Aorta (tissue), 5 donors: ENCODE data around the gene PURA. TPM values are rescaled to one million over a fixed set of nuclear protein-coding genes. Genes with fewer than 3 reads are reported as not detected.

Source experiments
- ATAC-seq: fragments of 200-7000 bp; cut with Tn5 transposase; one replicate; pipeline ENCODE4 v1.9.1; 2022; ENCODE audit warnings: moderate library complexity; ENCODE audit not compliant: low FRiP score
- DNase-seq, 2 donors: peaks; one replicate each; pipeline ENCODE4 v3.0.0-alpha.2; 2020
- H3K27ac ChIP-seq, 2 donors: one replicate each; pipeline ENCODE4 v1.5.1; 2013; ENCODE audit warnings: low read length in 2 of 2, mild to moderate bottlenecking in 2 of 2, moderate library complexity in 2 of 2, control low read depth in 1 of 2, inconsistent platforms in 1 of 2, low read depth in 1 of 2
- H3K27me3 ChIP-seq, 2 donors: one replicate each; pipeline ENCODE4 v1.6.1; 2013; ENCODE audit warnings: control low read depth in 1 of 2, low read length in 1 of 2, mild to moderate bottlenecking in 1 of 2, moderate library complexity in 1 of 2; ENCODE audit not compliant: insufficient read depth in 2 of 2, control insufficient read depth in 1 of 2
- H3K36me3 ChIP-seq, 2 donors: one replicate each; pipeline ENCODE4 v1.6.1; 2013; ENCODE audit warnings: control low read depth in 1 of 2, low read length in 1 of 2, mild to moderate bottlenecking in 1 of 2; ENCODE audit not compliant: insufficient read depth in 2 of 2, control insufficient read depth in 1 of 2
- H3K4me1 ChIP-seq, 2 donors: one replicate each; pipeline ENCODE4 v1.6.1; 2013; ENCODE audit warnings: low read length in 2 of 2, control low read depth in 1 of 2, mild to moderate bottlenecking in 1 of 2, moderate library complexity in 1 of 2; ENCODE audit not compliant: insufficient read depth in 2 of 2, control insufficient read depth in 1 of 2
- H3K4me3 ChIP-seq, 2 donors: one replicate each; pipeline ENCODE4 v1.5.1; 2013; ENCODE audit warnings: low read length in 2 of 2, control low read depth in 1 of 2, mild to moderate bottlenecking in 1 of 2
- H3K9me3 ChIP-seq: one replicate; pipeline ENCODE4 v1.6.1; 2013; ENCODE audit warnings: mild to moderate bottlenecking, low read length; ENCODE audit not compliant: control insufficient read depth
- WGBS, 2 donors: extraction: QIAGEN DNeasy Blood & Tissue Kit; methylation state at CpG; one replicate each; pipeline ENCODE4 v1.1.7; 2013; 5-methylcytosine and 5-hydroxymethylcytosine counted together
- intact Hi-C, 2 donors: fragments of 100-400 bp; cut with DNase I; formaldehyde crosslinking; loops; one replicate each; pipeline versions ENCODE4 v1.14.2 to v1.15.0; 2022
- polyA plus RNA-seq, 2 donors: library from polyadenylated mRNA; stranded (reverse); fragments of 200-250 nt; gene quantifications; one replicate each; pipeline ENCODE4 v1.2.3, GENCODE V29; 2013
- total RNA-seq, 2 donors: library from RNA; stranded (reverse); fragmentation: NEBNext Ultra II Directional; extraction: Animal tissue kit (Norgen Biotek cat#: 25700); gene quantifications; one replicate each; pipeline ENCODE4 v1.2.1, GENCODE V29; 2021
- donor health status: healthy with polysubstance abuse.
- donor health status: Bipolar disorder and iron deficiency.
- donor health status: DM: no; HTN: no; CAD: no.
- donor health status: DM: no; HTN: no; CAD: no.
- donor health status: DM: yes; HTN: yes; CAD: no.

The PURA gene
- total and polyA plus RNA-seq, 4 donors, result 5.2 to 50.0 (median 30.1) TPM

GRCh38 chr5:140090251-140090650 is 23.7 kb upstream of the PURA start:
- Histone ChIP-seq H3K27ac (no peak overlapping the region), H3K36me3 (no peaks in the 10 kb centered on the region), H3K9me3 (peaks cover 3% of the 10 kb centered on the region), H3K4me3 (no peak overlapping the region), H3K27me3 (no peaks in the 10 kb centered on the region), H3K4me1 (no peaks in the 10 kb centered on the region)
- intact Hi-C loops, result no loop called here
- ATAC-seq (no peak), DNase-seq (no peak)
- WGBS, 2 donors, result 78 to 89% methylated on average over 1 of the region's 1 CpG

- H3K27ac ChIP-seq, result no peak overlapping the region
- no peaks in the 10 kb centered on the region for H3K36me3 ChIP-seq
- peaks cover 3% of the 10 kb centered on the region for H3K9me3 ChIP-seq
- H3K27me3 ChIP-seq, result no peaks in the 10 kb centered on the region
- no peaks in the 10 kb centered on the region for H3K4me1 ChIP-seq
- WGBS, 2 donors, result 49 to 52% methylated on average over 1 of the region's 1 CpG
- H3K4me3 ChIP-seq, result no peak overlapping the region
- ATAC-seq, result no peak
- no peak for DNase-seq
- intact Hi-C loops, result no loop called here
These were observed 20.7 kb upstream of the PURA start for GRCh38 chr5:140093179-140093578.

- intact Hi-C loops, result no loop called here
These were observed 20.0 kb upstream of the PURA start for GRCh38 chr5:140093866-140094265.

GRCh38 chr5:140094889-140095288 is 19.0 kb upstream of the PURA start:
- DNase-seq, result no peak
- Histone ChIP-seq H3K27me3 (no peaks in the 10 kb centered on the region), H3K4me1 (no peaks in the 10 kb centered on the region), H3K4me3 (no peak overlapping the region), H3K36me3 (no peaks in the 10 kb centered on the region), H3K9me3 (peaks cover 2% of the 10 kb centered on the region), H3K27ac (no peak overlapping the region)
- ATAC-seq, result no peak
- intact Hi-C loops, result no loop called here

More at GRCh38 chr5:140093866-140094265, 20.0 kb upstream of the PURA start:
- Histone ChIP-seq H3K9me3 (peaks cover 3% of the 10 kb centered on the region), H3K27me3 (no peaks in the 10 kb centered on the region), H3K4me3 (no peak overlapping the region), H3K4me1 (no peaks in the 10 kb centered on the region), H3K27ac (no peak overlapping the region), H3K36me3 (no peaks in the 10 kb centered on the region)
- DNase-seq (no peak), ATAC-seq (no peak)
- 76 to 78% methylated on average over 1 of the region's 1 CpG for WGBS, 2 donors

GRCh38 chr5:140101179-140101578 is 12.7 kb upstream of the PURA start:
- Histone ChIP-seq H3K36me3 (no peaks in the 10 kb centered on the region), H3K27me3 (no peaks in the 10 kb centered on the region), H3K4me1 (no peaks in the 10 kb centered on the region), H3K27ac (no peak overlapping the region), H3K9me3 (no peaks in the 10 kb centered on the region), H3K4me3 (no peak overlapping the region)
- intact Hi-C loops, result no loop called here
- no peak for DNase-seq
- no peak for ATAC-seq
- WGBS, 2 donors, result 88 to 96% methylated on average over 1 of the region's 1 CpG

GRCh38 chr5:140103154-140103553 is 10.8 kb upstream of the PURA start:
- H3K4me3 ChIP-seq, result no peak overlapping the region
- no peaks in the 10 kb centered on the region for H3K27me3 ChIP-seq
- DNase-seq (no peak), ATAC-seq (no peak)
- no peak overlapping the region for H3K27ac ChIP-seq
- 65 to 68% methylated on average over 1 of the region's 1 CpG for WGBS, 2 donors
- H3K4me1 ChIP-seq, result no peaks in the 10 kb centered on the region
- H3K36me3 ChIP-seq, result no peaks in the 10 kb centered on the region
- H3K9me3 ChIP-seq, result no peaks in the 10 kb centered on the region
- intact Hi-C loops, result no loop called here

GRCh38 chr5:140104100-140104499 is 9.8 kb upstream of the PURA start:
- Histone ChIP-seq H3K27ac (no peak overlapping the region), H3K36me3 (no peaks in the 10 kb centered on the region), H3K9me3 (no peaks in the 10 kb centered on the region), H3K4me1 (no peaks in the 10 kb centered on the region), H3K4me3 (no peak overlapping the region), H3K27me3 (no peaks in the 10 kb centered on the region)
- 62 to 69% methylated on average over 1 of the region's 1 CpG for WGBS, 2 donors
- no peak for ATAC-seq
- intact Hi-C loops, result no loop called here
- no peak for DNase-seq

- 75 to 80% methylated on average over 5 of the region's 5 CpGs for WGBS, 2 donors
- Histone ChIP-seq H3K27ac (no peak overlapping the region), H3K9me3 (no peaks in the 10 kb centered on the region), H3K4me3 (no peak overlapping the region), H3K27me3 (no peaks in the 10 kb centered on the region), H3K36me3 (no peaks in the 10 kb centered on the region), H3K4me1 (no peaks in the 10 kb centered on the region)
- intact Hi-C loops, result no loop called here
- ATAC-seq (no peak), DNase-seq (no peak)
These were observed 7.8 kb upstream of the PURA start for GRCh38 chr5:140106101-140106500.

- Histone ChIP-seq H3K9me3 (no peaks in the 10 kb centered on the region), H3K27me3 (no peaks in the 10 kb centered on the region), H3K36me3 (no peaks in the 10 kb centered on the region), H3K4me3 (peak overlapping the region; percentile 24 to 54), H3K4me1 (no peaks in the 10 kb centered on the region), H3K27ac (peak overlapping the region; percentile 88 to 90)
- DNase-seq (no peak), ATAC-seq (peak; percentile 44)
- 55 to 62% methylated on average over 16 of the region's 16 CpGs for WGBS, 2 donors
- intact Hi-C loops, result no loop called here
These were observed 7.1 kb upstream of the PURA start for GRCh38 chr5:140106805-140107311.
